SK-N-MC (cell line): Measurements from ENCODE around the gene OR51S1.

Source experiments
- FOXP2 ChIP-seq: optimal IDR thresholded peaks from 2 replicates; pipeline ENCODE3; 2011; ENCODE audit warnings: mild to moderate bottlenecking, moderate library complexity; ENCODE audit not compliant: insufficient read depth; ENCODE audit errors: extremely low read length, control extremely low read depth
- POLR2AphosphoS5 ChIP-seq: IDR thresholded peaks from 2 replicates; pipeline ENCODE4 v1.6.1; 2012; ENCODE audit warnings: mild to moderate bottlenecking, low read depth, low read length, borderline replicate concordance

DNA sequence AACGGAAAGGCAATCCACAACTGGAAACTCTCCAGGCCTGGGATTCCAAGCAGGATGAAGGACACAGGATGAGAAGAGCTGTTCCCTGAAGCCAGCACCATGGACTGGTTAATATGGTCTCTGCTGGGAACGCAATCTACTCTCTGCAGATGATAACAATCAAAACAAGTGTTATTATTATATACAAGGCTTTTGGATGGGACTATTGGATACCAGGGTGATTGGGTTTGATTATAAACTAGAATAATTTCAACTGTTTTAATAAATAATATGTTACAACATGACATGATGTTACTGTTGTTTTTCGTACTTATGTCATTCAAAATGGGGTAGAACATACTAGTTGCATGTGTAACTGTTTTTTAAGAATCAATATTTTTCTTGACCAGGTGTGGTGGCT, 44.7 kb downstream of the OR51S1 start, which contains the start of gene OR52R1:
- TF ChIP-seq POLR2AphosphoS5 (no peak), FOXP2 (no peak)
